OCI-LY7 (cell line): ENCODE data around the gene FHOD3. TPM values are rescaled to one million over a fixed set of nuclear protein-coding genes. Genes with fewer than 3 reads are reported as not detected.

Experiments
- BruUV-seq: library from RNA; stranded (reverse); fragments of 400-500 nt; replicated peaks from 2 replicates; lab custom pipeline; 2021; lab: Mats Ljungman, UMichigan
- CTCF ChIA-PET: fragments of 300-600 bp; sonication (Branson Sonifier 250); formaldehyde crosslinking; loops from one replicate; lab custom pipeline; 2022; ENCODE audit warnings: antibody characterized with exemption; ENCODE audit not compliant: unreplicated experiment; lab: Charles Lee
- POLR2A ChIA-PET: fragments of 300-600 bp; sonication (Branson Sonifier 250); formaldehyde crosslinking; loops from one replicate; lab custom pipeline; 2022; ENCODE audit warnings: antibody characterized with exemption; lab: Charles Lee
- DNase-seq: peaks from one replicate; pipeline ENCODE4 v3.0.0-alpha.2; 2015; ENCODE audit warnings: low spot score
- H2AFZ ChIP-seq: fragments of 200-600 bp; sonication (generic), shearing (Covaris generic); 2 replicates; pipeline ENCODE4 v1.6.1; 2014; ENCODE audit warnings: mild to moderate bottlenecking, antibody characterized with exemption, low read length, moderate library complexity
- H3K27ac ChIP-seq: fragments of 200-600 bp; sonication (generic); 2 replicates; pipeline ENCODE4 v1.5.1; 2014; ENCODE audit warnings: mixed run types, low read depth, mild to moderate bottlenecking, moderate library complexity, low read length, inconsistent platforms; ENCODE audit not compliant: poor library complexity, severe bottlenecking
- H3K36me3 ChIP-seq: fragments of 200-600 bp; sonication (generic); 2 replicates; pipeline ENCODE4 v1.6.1; 2014; ENCODE audit warnings: mild to moderate bottlenecking, antibody characterized with exemption, low read length, moderate library complexity, mixed read lengths; ENCODE audit not compliant: insufficient read depth
- H3K4me1 ChIP-seq: fragments of 200-600 bp; sonication (generic); 2 replicates; pipeline ENCODE4 v1.5.1; 2014; ENCODE audit warnings: mild to moderate bottlenecking, low read length; ENCODE audit not compliant: insufficient read depth, poor library complexity, severe bottlenecking
- H3K4me2 ChIP-seq: fragments of 200-600 bp; sonication (generic); 2 replicates; pipeline ENCODE4 v1.6.1; 2014; ENCODE audit warnings: mild to moderate bottlenecking, low read length
- H3K4me3 ChIP-seq: fragments of 200-600 bp; sonication (generic); 2 replicates; pipeline ENCODE4 v1.5.1; 2014; ENCODE audit warnings: mild to moderate bottlenecking, low read depth, low read length; ENCODE audit not compliant: poor library complexity, severe bottlenecking
- H3K79me2 ChIP-seq: fragments of 200-600 bp; sonication (generic); 2 replicates; pipeline ENCODE4 v1.6.1; 2016; ENCODE audit warnings: low read depth, mild to moderate bottlenecking, low read length, moderate library complexity, mixed read lengths; ENCODE audit not compliant: insufficient read depth
- H3K9me2 ChIP-seq: fragments of 200-600 bp; sonication (generic); 2 replicates; pipeline ENCODE4 v1.6.1; 2016; ENCODE audit warnings: mild to moderate bottlenecking, low read length, mixed read lengths; ENCODE audit not compliant: insufficient read depth
- H3K9me3 ChIP-seq: fragments of 200-600 bp; sonication (generic); 2 replicates; pipeline ENCODE4 v1.6.1; 2014; ENCODE audit warnings: mild to moderate bottlenecking, mixed run types, low read length, mixed read lengths
- H4K20me1 ChIP-seq: fragments of 200-600 bp; sonication (generic); 2 replicates; pipeline ENCODE4 v1.6.1; 2014; ENCODE audit warnings: mild to moderate bottlenecking, antibody characterized with exemption, low read length, moderate library complexity, mixed read lengths; ENCODE audit not compliant: insufficient read depth
- CTCF ChIP-seq: fragments of 200-600 bp; sonication (generic); conservative IDR thresholded peaks from 2 replicates; pipeline ENCODE4 v1.5.1; 2014; ENCODE audit warnings: mild to moderate bottlenecking, antibody characterized with exemption, low read length, moderate library complexity, mixed read lengths
- EZH2phosphoT487 ChIP-seq: fragments of 200-600 bp; sonication (generic); IDR thresholded peaks from 2 replicates; pipeline ENCODE4 v1.6.1; 2018; ENCODE audit warnings: low read depth, borderline replicate concordance, mild to moderate bottlenecking, mixed run types, antibody characterized with exemption, low read length, moderate library complexity, mixed read lengths
- intact Hi-C: fragments of 100-400 bp; cut with micrococcal nuclease; formaldehyde crosslinking; loops from one replicate; pipeline ENCODE4 v1.10.0; 2022; ENCODE audit not compliant: unreplicated experiment
- total RNA-seq, 2 experiments: library from RNA; depleted of rRNA in 1 of 2; stranded (reverse); fragments of >200 nt in 1 of 2; shearing (Covaris generic) in 1 of 2; gene quantifications; 2 replicates each; pipeline ENCODE4 v1.2.3, GENCODE V29; 2014 to 2022

The FHOD3 gene
- total RNA-seq, 2 experiments from 2014 or later = 0.06 to 2.4 TPM

GRCh38 chr18:36525913-36526312 is 228.4 kb downstream of the FHOD3 start:
- intact Hi-C loops = no loop called here
- ChIA-PET POLR2A (no interaction called here), CTCF (no interaction called here)
- no TSS peak for BruUV-seq
- Histone ChIP-seq H3K4me3 (no peak overlapping the region), H3K4me1 (no peaks in the 10 kb centered on the region), H3K4me2 (no peak overlapping the region), H3K9me3 (no peaks in the 10 kb centered on the region), H2AFZ (no peak overlapping the region), H3K36me3 (no peaks in the 10 kb centered on the region), H3K79me2 (no peaks in the 10 kb centered on the region), H3K9me2 (no peaks in the 10 kb centered on the region), H3K27ac (no peak overlapping the region), H4K20me1 (no peaks in the 10 kb centered on the region)
- no peak for TF ChIP-seq EZH2phosphoT487
- TF ChIP-seq CTCF = no peak
- DNase-seq = no peak

GRCh38 chr18:36526611-36527010 is 229.1 kb downstream of the FHOD3 start:
- no peaks in the 10 kb centered on the region for H4K20me1 ChIP-seq
- no peaks in the 10 kb centered on the region for H3K9me2 ChIP-seq
- no peak overlapping the region for H3K4me2 ChIP-seq
- no peak for DNase-seq
- H3K4me1 ChIP-seq = no peaks in the 10 kb centered on the region
- ChIA-PET POLR2A (no interaction called here), CTCF (no interaction called here)
- intact Hi-C loops = no loop called here
- no TSS peak for BruUV-seq
- H2AFZ ChIP-seq = no peak overlapping the region
- no peak for TF ChIP-seq CTCF
- no peak for TF ChIP-seq EZH2phosphoT487
- no peak overlapping the region for H3K27ac ChIP-seq
- H3K79me2 ChIP-seq = no peaks in the 10 kb centered on the region
- no peaks in the 10 kb centered on the region for H3K9me3 ChIP-seq
- no peak overlapping the region for H3K4me3 ChIP-seq
- H3K36me3 ChIP-seq = no peaks in the 10 kb centered on the region

GRCh38 chr18:36527051-36527450 is 229.5 kb downstream of the FHOD3 start:
- ChIA-PET CTCF (no interaction called here), POLR2A (no interaction called here)

More at GRCh38 chr18:36527051-36527450, 229.5 kb downstream of the FHOD3 start:
- Histone ChIP-seq H3K27ac (no peak overlapping the region), H3K79me2 (no peaks in the 10 kb centered on the region), H2AFZ (no peak overlapping the region), H3K9me2 (no peaks in the 10 kb centered on the region), H4K20me1 (no peaks in the 10 kb centered on the region), H3K9me3 (no peaks in the 10 kb centered on the region), H3K4me1 (no peaks in the 10 kb centered on the region), H3K4me2 (no peak overlapping the region), H3K36me3 (no peaks in the 10 kb centered on the region), H3K4me3 (no peak overlapping the region)
- intact Hi-C loops = no loop called here
- BruUV-seq = no TSS peak
- TF ChIP-seq EZH2phosphoT487 (no peak), CTCF (no peak)
- no peak for DNase-seq
